ENCODE results near the gene SCYGR8.

Gene SCYGR8

GRCh38 chr2:227765788-227766372 is 20.2 kb downstream of the SCYGR8 start:
- Histone ChIP-seq H3K27me3 (no peaks in the 10 kb centered on the region), H3K27ac (peak overlapping the region in 1 of 2 donors; percentile 45), H3K4me1 (peaks cover 0 to 12% (median 3%) of the 10 kb centered on the region in 4 donors), H3K9me3 (no peaks in the 10 kb centered on the region), H3K36me3 (no peaks in the 10 kb centered on the region), H3K4me3 (no peak overlapping the region)
- DNase-seq = no peak
- TF ChIP-seq CTCF (IDR thresholded peaks at IDR 0.05) = no peak
- intact Hi-C loops (cut with DNase I; ENCODE audit: low total_unique reads) = loop anchor here (10.0 kb wide), 2 partner anchors 291 to 361 kb away; partner anchors contain the start of gene AGFG1

DNA sequence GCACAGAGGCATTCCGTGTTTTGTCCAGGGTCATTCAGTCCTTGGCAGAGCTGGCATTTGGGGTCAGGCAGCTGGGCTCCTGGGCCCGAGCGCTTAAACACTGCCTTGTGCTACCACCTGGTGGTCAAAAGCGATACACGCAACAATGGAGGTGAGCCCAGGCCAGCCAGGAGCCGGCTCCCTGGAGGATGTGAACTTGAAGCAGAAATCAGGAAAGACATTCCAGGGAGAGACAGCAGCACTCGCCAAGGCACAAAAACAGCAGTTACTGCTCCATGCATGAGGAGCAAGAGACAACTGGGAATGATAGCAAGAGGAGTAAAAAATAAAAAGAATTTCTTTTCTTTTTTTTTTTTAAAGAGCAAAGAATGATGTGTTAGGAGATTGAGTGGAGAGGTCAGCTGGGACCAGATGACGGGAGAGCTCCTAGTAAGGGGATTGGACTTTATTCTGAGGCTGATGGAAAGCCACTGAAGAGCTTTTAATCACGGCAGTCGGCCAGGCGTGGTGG is 20.7 kb downstream of the SCYGR8 start:
- no peak overlapping the region for H3K27ac ChIP-seq
- intact Hi-C loops (cut with DNase I; ENCODE audit: low total_unique reads) = loop anchor here (10.0 kb wide), 2 partner anchors 292 to 362 kb away; partner anchors contain the start of gene AGFG1
- no peaks in the 10 kb centered on the region for H3K36me3 ChIP-seq

GRCh38 chr2:227767830-227768229 is 22.1 kb downstream of the SCYGR8 start:
- intact Hi-C loops (cut with DNase I; ENCODE audit: low total_unique reads) = loop anchor here (10.0 kb wide), 2 partner anchors 293 to 363 kb away; partner anchors contain the start of gene AGFG1
- H3K27me3 ChIP-seq = no peaks in the 10 kb centered on the region
- H3K36me3 ChIP-seq = no peaks in the 10 kb centered on the region
- H3K4me1 ChIP-seq = peaks cover 0 to 12% (median 3%) of the 10 kb centered on the region in 4 donors
- no peak for TF ChIP-seq CTCF (IDR thresholded peaks at IDR 0.05)
- peak in 1 of 2 donors; percentile 48 for DNase-seq
- no peak overlapping the region for H3K27ac ChIP-seq
- no peak overlapping the region for H3K4me3 ChIP-seq
- no peaks in the 10 kb centered on the region for H3K9me3 ChIP-seq

More for the DNA sequence above, 20.7 kb downstream of the SCYGR8 start:
- Histone ChIP-seq H3K4me1 (peaks cover 0 to 12% (median 3%) of the 10 kb centered on the region in 4 donors), H3K27me3 (no peaks in the 10 kb centered on the region), H3K9me3 (no peaks in the 10 kb centered on the region), H3K4me3 (no peak overlapping the region)
- DNase-seq = peak; percentile 79 to 85
- TF ChIP-seq CTCF (IDR thresholded peaks at IDR 0.05) = peak; percentile 82 to 94

- no peaks in the 10 kb centered on the region for H3K27me3 ChIP-seq
- no peaks in the 10 kb centered on the region for H3K4me1 ChIP-seq
- H3K36me3 ChIP-seq = no peaks in the 10 kb centered on the region
- H3K4me3 ChIP-seq = no peak overlapping the region
- no peak for TF ChIP-seq CTCF (IDR thresholded peaks at IDR 0.05)
- no peaks in the 10 kb centered on the region for H3K9me3 ChIP-seq
- intact Hi-C loops (cut with DNase I; ENCODE audit: low total_unique reads) = no loop called here
- no peak overlapping the region for H3K27ac ChIP-seq
- no peak for DNase-seq
Measured at GRCh38 chr2:227772197-227772661, 26.5 kb downstream of the SCYGR8 start.

- Histone ChIP-seq H3K27me3 (no peaks in the 10 kb centered on the region), H3K9me3 (no peaks in the 10 kb centered on the region), H3K4me3 (no peak overlapping the region), H3K36me3 (no peaks in the 10 kb centered on the region), H3K27ac (no peak overlapping the region), H3K4me1 (no peaks in the 10 kb centered on the region)
- intact Hi-C loops (cut with DNase I; ENCODE audit: low total_unique reads) = no loop called here
- DNase-seq = no peak
- no peak for TF ChIP-seq CTCF (IDR thresholded peaks at IDR 0.05)
Measured at GRCh38 chr2:227772932-227773331, 27.2 kb downstream of the SCYGR8 start.

All from tibial artery (tissue), 4 donors.